SJSA1 (cell line): ENCODE data around the gene PAK6. TPM values are rescaled to one million over a fixed set of nuclear protein-coding genes. Genes with fewer than 3 reads are reported as not detected.

Experiments
- DNase-seq, 2 experiments: peaks; one replicate each; pipeline ENCODE4 v3.0.0-alpha.2; 2015 to 2020; ENCODE audit warnings: low spot score in 2 of 2, low read depth in 1 of 2
- H3K27ac ChIP-seq: fragments of 250-450 bp; sonication (Bioruptor Pico); 2 replicates; pipeline ENCODE4 v1.5.1; 2020; ENCODE audit warnings: mild to moderate bottlenecking, moderate library complexity
- H3K27me3 ChIP-seq: fragments of 250-450 bp; sonication (Bioruptor Pico); replicated peaks from 2 replicates; pipeline ENCODE4 v1.5.1; 2020; ENCODE audit warnings: mild to moderate bottlenecking, moderate library complexity
- H3K36me3 ChIP-seq: fragments of 250-450 bp; sonication (Bioruptor Pico); 2 replicates; pipeline ENCODE4 v1.5.1; 2020; ENCODE audit warnings: mild to moderate bottlenecking
- H3K4me1 ChIP-seq: fragments of 250-450 bp; sonication (Bioruptor Pico); replicated peaks from 2 replicates; pipeline ENCODE4 v1.6.1; 2021; ENCODE audit warnings: mild to moderate bottlenecking
- H3K4me3 ChIP-seq: fragments of 250-450 bp; sonication (Bioruptor Pico); 2 replicates; pipeline ENCODE4 v1.5.1; 2020; ENCODE audit warnings: mild to moderate bottlenecking
- H3K9me3 ChIP-seq: fragments of 250-450 bp; sonication (Bioruptor Pico); replicated peaks from 2 replicates; pipeline ENCODE4 v1.5.1; 2020; ENCODE audit warnings: mild to moderate bottlenecking
- total RNA-seq: library from RNA; depleted of rRNA; stranded (reverse); fragments of >200 nt; shearing (Covaris generic); gene quantifications from 2 replicates; pipeline ENCODE4 v1.2.3, GENCODE V29; 2014

The PAK6 gene
- total RNA-seq, 1 experiment from 2014 or later = 0.05 TPM

DNA sequence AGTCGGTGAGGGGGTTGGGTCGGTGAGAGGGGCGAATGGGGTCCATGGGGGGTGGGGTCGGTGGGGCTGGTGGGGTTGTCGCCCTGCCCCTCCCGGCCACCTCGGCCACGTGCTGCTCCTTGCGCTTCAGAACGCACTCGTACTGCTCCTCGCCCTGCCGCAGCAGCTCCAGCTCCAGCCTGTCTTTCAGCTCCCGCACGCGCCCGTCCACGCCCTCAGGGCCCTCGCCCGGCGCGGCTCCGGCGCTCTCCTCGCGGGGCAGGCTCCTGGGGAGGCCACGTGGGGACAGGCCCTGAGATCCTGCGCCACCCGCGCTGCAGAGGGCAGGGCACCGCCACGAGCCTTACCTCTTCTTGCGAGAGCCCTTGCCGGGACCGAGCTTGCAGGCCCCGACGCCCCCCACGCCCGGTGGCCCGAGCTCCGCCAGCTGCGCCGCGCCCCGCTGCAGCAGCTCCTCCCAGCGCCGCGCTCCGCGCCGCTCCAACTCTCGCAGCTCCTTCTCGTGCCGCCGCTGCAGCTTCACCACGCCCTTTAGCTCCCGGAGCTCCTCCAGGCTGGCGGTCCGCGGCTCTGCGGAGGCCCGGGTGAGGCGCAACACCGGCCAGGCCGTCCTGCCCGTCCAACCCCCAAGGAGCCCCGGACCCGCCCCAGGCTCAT, 52.2 kb downstream of the PAK6 start:
- H3K36me3 ChIP-seq = peaks cover 77% of the 10 kb centered on the region
- H3K4me1 ChIP-seq = peaks cover 36% of the 10 kb centered on the region
- DNase-seq = no peak
- H3K9me3 ChIP-seq = no peaks in the 10 kb centered on the region
- no peaks in the 10 kb centered on the region for H3K27me3 ChIP-seq
- H3K27ac ChIP-seq = no peak overlapping the region
- no peak overlapping the region; the same call in 1 of the 2 replicates for H3K4me3 ChIP-seq

DNA sequence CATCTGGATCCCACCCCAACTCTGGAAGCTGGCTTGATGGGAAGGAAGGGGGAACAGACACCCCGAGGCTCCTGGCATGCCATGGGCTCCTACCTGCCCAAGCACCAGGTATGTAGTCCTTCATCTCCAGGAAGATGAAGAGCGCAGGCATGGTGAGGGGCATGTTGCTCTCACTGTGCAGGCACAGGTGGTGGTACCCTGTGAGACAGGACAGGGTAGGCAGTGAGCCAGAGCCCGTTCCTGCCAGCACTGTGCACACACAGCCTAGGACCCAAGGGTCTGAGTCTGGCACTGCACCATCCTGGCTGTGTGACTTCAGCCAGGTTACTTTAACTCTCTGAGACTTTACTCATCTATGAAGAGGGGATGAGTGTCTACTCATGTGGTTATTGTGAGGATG, 53.4 kb downstream of the PAK6 start:
- Histone ChIP-seq H3K27ac (no peak overlapping the region), H3K36me3 (peaks cover 89% of the 10 kb centered on the region), H3K9me3 (no peaks in the 10 kb centered on the region), H3K27me3 (no peaks in the 10 kb centered on the region), H3K4me3 (no peak overlapping the region), H3K4me1 (peaks cover 24% of the 10 kb centered on the region)
- DNase-seq = no peak

DNA sequence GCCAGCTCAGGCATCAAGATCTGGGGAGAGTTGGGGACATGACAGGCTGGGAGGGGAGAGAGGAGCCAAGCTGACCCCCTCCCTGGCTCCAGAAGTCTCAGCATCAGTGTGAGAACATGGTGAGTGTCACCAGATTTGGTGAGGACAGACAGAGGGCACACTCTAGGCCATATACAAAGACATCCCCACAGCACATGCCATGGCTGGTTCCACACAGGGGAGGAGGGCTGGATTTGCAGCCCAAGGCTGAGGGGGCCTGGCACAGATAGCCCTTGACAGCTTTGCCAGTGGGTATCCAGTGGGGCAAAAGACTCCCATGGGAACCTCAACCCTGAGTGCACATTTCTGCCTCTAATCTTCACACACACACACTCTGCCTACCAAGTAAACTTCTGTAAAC, 54.1 kb downstream of the PAK6 start:
- no peak overlapping the region for H3K4me3 ChIP-seq
- no peaks in the 10 kb centered on the region for H3K27me3 ChIP-seq
- no peak for DNase-seq
- peaks cover 16% of the 10 kb centered on the region for H3K4me1 ChIP-seq
- H3K36me3 ChIP-seq = peaks cover 94% of the 10 kb centered on the region
- H3K9me3 ChIP-seq = no peaks in the 10 kb centered on the region
- H3K27ac ChIP-seq = no peak overlapping the region

DNA sequence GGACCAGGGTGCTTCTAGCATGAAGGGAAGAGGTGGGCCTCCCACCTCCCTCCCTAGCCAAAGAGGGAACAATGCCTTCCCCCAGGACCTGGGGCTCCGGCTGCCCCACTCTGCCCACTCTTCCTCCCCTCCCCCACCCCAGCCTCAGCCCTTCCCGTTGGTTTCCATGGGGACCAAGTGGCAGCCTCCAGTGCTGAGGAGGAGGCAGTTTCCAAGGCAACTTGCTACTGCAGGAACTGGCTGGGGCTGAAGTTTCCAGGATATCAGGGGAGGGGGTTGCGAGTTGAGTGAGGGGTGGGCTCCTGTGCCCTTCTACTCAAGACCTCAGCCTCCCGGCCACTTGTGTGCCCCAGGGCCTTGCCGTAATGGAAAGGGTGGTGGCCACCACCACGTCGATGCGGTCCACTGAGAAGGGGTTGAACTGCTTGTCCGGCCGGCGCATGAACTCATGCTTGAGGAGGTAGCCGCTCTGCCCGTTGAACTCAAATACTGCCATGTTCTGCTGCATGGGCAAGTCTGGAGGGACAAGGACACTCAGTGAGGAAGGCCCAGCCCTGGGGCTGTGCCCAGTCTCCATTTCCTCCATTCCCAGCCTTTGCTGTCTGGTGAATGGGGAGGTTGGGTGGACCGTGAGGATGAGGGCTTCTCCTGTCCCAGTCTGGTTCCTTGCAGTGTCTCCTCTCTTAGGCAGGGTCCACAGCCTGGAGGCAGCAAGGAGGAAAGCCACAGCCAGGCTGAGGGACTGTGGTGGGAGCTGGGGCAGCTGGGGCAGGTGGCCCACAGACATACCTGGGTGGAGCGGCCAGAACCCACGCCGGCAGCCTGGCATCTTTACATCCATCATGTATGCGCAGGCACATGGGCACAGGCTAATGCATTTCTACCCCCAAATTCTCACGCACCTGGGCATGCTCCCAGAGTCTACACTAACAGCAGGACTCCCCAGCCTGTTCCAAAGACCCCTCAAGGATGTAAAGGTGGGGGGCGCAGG, 55.3 kb downstream of the PAK6 start:
- H3K36me3 ChIP-seq = peaks cover 94% of the 10 kb centered on the region
- H3K27me3 ChIP-seq = no peaks in the 10 kb centered on the region
- DNase-seq = no peak
- H3K27ac ChIP-seq = no peak overlapping the region
- no peaks in the 10 kb centered on the region for H3K9me3 ChIP-seq
- peaks cover 6% of the 10 kb centered on the region; the same call in 1 of the 2 replicates for H3K4me1 ChIP-seq
- no peak overlapping the region for H3K4me3 ChIP-seq

DNA sequence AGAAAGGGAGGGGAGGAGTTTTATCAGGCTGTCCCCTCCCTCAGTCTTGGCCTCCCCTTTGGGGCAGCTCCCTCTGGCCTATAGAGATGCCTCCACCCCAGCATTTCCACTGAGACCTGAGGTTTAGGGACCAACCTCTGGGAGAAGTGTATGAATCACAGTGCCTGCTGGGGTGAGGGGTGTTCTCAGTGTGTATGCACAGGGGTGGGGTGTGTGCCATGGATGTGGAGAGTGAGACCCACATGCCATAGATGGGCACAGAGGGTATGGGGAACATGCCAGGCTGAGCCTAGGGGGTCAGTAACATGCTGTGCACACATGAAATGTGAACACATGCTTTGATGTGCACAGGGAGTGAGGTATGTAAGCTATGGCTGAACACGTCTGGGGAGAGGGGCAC, 56.4 kb downstream of the PAK6 start:
- H3K4me3 ChIP-seq = no peak overlapping the region
- H3K9me3 ChIP-seq = peaks cover under 1% of the 10 kb centered on the region; the same call in 1 of the 2 replicates
- no peak overlapping the region for H3K27ac ChIP-seq
- H3K4me1 ChIP-seq = peaks cover 6% of the 10 kb centered on the region; the same call in 1 of the 2 replicates
- DNase-seq = no peak
- H3K27me3 ChIP-seq = no peaks in the 10 kb centered on the region
- H3K36me3 ChIP-seq = peaks cover 96% of the 10 kb centered on the region

DNA sequence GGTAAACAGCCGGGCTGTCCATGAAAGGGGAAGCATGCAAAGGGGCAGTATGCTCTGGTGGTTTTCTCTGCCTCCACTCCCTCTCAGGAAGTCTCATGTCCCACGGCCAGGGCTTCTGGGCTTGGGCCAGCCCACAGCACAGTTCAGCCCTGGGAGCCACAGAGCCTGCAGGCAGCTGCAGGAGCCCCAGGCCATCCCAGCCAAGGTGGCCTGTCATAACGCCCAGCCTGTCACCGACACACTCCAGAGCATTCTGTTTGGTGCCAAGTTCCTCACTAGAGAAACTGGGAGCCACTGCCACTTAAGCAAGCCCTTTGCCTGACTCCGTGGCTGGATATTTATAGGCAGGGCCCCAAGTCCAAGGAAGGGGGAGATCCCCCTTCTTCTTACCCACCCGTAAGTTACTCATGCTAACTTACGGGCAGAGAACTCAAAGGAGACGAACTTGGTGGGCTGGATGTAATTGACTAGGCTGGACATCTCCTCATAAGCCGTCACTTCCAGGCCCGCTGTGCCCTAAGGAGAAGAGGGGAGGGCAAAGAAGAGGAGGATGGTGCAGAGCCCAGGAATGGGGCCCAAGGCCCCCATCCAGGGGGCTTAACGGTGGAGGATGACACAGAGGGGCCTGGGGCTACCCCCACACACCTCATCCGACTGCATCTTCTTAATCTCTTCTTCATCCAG, 57.2 kb downstream of the PAK6 start:
- no peak overlapping the region for H3K27ac ChIP-seq
- H3K36me3 ChIP-seq = peaks cover 98% of the 10 kb centered on the region
- H3K27me3 ChIP-seq = no peaks in the 10 kb centered on the region
- DNase-seq = no peak
- peaks cover 5% of the 10 kb centered on the region; the same call in 1 of the 2 replicates for H3K4me1 ChIP-seq
- no peak overlapping the region for H3K4me3 ChIP-seq
- peaks cover 3% of the 10 kb centered on the region; the same call in 1 of the 2 replicates for H3K9me3 ChIP-seq

DNA sequence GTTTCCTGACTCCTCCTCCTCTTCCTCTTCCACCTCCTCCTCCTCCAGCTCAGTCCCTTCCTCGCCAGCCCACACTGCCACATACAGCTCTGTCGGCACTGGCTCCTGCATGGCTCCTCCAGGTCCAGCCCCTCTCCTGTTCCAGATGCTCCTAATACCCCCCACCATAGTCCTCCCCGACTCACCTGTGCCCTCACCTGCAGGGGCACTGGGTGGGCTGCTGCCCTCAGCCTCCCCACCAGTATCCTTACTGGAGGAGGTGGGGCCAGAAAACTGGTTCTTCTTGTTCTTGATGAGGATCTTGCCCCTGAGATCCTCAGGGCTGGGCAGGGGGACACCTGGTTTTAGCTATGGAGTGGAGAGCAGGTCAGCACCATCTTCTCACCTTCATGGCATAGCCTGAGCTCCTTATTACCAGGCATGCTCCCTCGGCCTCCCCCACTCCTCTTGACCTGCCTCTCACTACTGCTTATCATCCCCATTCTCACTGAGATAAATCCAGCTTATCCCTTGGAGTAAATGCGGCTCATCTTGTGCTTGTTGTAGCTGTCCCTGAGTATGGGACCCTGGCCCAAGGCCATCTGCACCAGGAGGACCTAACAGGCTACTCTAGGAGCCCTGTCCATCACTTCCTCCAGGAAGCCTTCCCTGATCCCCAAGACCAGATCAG, 57.8 kb downstream of the PAK6 start:
- Histone ChIP-seq H3K27me3 (no peaks in the 10 kb centered on the region), H3K4me1 (no peaks in the 10 kb centered on the region), H3K4me3 (no peak overlapping the region), H3K27ac (no peak overlapping the region), H3K36me3 (peaks cover 98% of the 10 kb centered on the region), H3K9me3 (peaks cover 3% of the 10 kb centered on the region; the same call in 1 of the 2 replicates)
- DNase-seq = no peak

DNA sequence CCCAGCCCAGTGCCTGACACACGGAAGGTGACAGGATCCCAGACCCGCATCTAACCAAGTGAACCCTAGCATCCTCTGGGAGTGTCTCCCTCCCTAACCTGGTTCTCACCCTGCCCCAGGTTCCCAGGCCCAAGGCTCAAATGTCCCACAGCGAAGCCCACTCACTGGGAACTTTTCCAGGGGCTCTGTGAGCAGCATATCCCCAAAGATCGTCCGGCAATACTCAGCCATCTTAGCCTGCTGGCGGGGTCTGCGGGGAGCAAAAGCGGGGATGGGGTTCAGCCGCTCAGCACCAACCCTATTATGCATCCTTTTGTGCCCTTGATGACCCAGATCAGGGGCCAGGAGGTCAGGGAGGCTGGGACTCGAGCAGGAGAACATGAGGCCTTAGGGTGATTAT, 58.5 kb downstream of the PAK6 start:
- Histone ChIP-seq H3K27me3 (no peaks in the 10 kb centered on the region), H3K9me3 (peaks cover 3% of the 10 kb centered on the region; the same call in 1 of the 2 replicates), H3K4me3 (no peak overlapping the region), H3K4me1 (no peaks in the 10 kb centered on the region), H3K27ac (no peak overlapping the region), H3K36me3 (peaks cover 98% of the 10 kb centered on the region)
- DNase-seq = no peak

DNA sequence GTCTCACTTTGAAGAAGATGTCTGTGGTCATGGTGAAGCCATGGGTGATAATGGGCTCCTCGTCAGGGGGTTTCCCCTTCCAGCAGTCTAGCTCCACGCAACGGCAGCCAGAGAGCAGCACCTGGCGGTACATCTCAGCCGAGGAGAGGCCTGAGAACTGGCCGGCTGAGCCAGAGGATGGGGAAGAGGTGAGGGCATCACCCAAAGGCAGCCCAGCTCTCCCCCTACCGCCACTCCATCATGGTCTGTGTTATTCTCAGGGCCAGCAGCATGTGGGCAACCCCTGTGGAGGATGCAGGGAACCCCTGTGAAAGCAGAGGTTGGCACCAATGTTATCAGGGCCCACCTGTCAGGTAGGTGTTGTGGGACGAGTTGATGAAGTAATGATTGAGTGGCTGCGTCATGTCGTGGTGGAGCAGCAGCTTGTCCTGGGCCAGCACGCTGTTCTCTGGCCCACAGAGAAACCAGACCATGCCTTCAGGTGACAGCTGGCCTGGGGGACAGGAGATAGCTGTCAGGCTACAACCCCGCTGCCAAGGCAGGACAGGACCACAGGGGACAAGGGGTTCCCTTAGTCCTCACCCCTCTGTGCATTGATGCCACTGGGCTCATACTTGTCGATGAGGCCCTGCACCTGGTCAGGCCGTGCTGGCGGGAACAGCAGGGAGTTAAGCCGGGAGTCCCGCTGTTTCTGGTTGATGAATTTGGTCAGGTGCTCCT, 59.5 kb downstream of the PAK6 start:
- Histone ChIP-seq H3K9me3 (peaks cover 3% of the 10 kb centered on the region; the same call in 1 of the 2 replicates), H3K4me1 (no peaks in the 10 kb centered on the region), H3K4me3 (no peak overlapping the region), H3K27me3 (no peaks in the 10 kb centered on the region), H3K27ac (no peak overlapping the region), H3K36me3 (peaks cover 100% of the 10 kb centered on the region)
- DNase-seq = no peak

DNA sequence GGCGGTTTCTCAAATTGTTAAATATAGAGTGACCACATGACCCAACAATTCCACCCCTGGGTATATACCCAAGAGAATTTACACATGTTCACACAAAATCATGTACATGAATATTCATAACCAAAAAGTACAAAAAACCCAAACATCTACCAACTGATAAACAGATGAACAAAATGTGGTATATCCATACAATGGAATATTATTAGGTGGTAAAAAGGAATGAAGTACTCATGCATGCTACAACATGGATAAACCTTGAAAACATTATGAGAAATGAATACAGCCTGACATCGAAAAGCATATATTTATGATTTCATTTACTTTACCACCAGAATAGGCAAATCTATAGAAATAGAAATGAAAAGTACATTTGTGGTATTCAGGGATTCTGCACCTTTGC, 61.5 kb downstream of the PAK6 start:
- H3K36me3 ChIP-seq = peaks cover 97% of the 10 kb centered on the region
- H3K27me3 ChIP-seq = no peaks in the 10 kb centered on the region
- peaks cover 6% of the 10 kb centered on the region for H3K4me1 ChIP-seq
- no peak for DNase-seq
- H3K27ac ChIP-seq = no peak overlapping the region
- H3K4me3 ChIP-seq = no peak overlapping the region
- peaks cover 3% of the 10 kb centered on the region; the same call in 1 of the 2 replicates for H3K9me3 ChIP-seq

DNA sequence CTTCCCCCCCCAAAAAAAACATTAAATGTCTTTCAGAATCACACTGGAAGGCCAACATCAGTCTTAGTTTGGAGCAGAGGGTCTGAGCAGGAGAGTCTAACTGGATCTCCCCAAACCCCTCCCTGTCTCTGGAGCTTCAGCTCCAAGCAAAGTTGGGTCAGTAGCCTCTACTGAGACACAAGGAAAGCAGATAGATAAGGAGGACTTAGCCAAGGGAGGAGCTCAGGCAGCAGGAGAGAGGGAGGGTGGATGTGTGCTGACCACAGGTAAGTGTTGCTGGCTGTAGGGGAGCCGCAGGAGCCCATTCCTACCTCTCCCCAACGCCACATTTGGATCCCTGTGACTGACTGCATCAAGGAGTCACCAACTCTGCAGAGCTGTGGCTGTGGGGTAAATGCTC, 61.9 kb downstream of the PAK6 start:
- Histone ChIP-seq H3K36me3 (peaks cover 97% of the 10 kb centered on the region), H3K4me3 (no peak overlapping the region), H3K27me3 (no peaks in the 10 kb centered on the region), H3K27ac (no peak overlapping the region), H3K4me1 (peaks cover 10% of the 10 kb centered on the region), H3K9me3 (peaks cover 3% of the 10 kb centered on the region; the same call in 1 of the 2 replicates)
- no peak for DNase-seq

DNA sequence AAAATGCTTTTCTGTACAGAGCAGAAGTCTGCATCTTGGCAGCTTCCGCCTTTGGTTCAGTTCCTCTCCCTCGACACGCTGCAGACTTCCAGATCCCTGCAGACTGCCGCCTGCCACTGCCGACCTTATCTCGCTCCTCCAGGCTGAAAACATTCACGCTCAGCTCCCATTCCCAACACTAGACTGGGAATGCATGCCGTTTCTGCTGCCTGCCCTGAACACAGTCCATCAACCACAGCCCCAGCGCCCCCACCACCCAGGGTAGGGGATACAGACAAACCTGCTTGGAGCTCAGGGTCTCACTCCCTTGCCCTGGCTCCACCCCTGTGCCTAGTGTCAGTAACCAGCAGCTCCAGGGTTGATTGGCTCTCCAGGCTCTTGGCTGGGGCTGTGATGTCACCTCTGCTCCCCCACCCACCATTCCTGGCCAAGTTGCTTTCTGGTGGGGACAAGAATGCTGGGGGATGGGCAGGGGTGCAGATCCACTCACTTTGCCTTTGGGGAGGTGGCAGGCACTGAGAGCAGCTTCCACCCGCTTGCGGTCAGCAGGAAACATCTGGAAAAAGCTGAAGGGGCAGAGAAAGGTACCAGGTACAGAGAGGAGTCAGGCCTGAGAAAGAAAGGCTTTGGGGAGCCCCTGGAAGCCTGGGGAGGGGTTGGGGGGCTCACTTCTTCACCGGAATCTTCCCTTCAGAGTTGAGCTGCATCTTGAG, 62.8 kb downstream of the PAK6 start:
- no peak for DNase-seq
- Histone ChIP-seq H3K27me3 (no peaks in the 10 kb centered on the region), H3K36me3 (peaks cover 91% of the 10 kb centered on the region), H3K27ac (no peak overlapping the region), H3K9me3 (peaks cover 3% of the 10 kb centered on the region; the same call in 1 of the 2 replicates), H3K4me3 (no peak overlapping the region), H3K4me1 (peaks cover 18% of the 10 kb centered on the region)
